HepG2 (cell line): ENCODE data around the gene TRAF3. TPM values are rescaled to one million over a fixed set of nuclear protein-coding genes. Genes with fewer than 3 reads are reported as not detected.

Source experiments
- ATAC-seq: fragments of 200-7000 bp; cut with Tn5 transposase; 3 replicates; pipeline ENCODE4 v1.9.1; 2020; ENCODE audit warnings: mild to moderate bottlenecking, moderate library complexity
- BruUV-seq: library from RNA; stranded (reverse); fragments of 400-500 nt; replicated peaks from 2 replicates; lab custom pipeline; 2021; lab: Mats Ljungman, UMichigan
- CTCF ChIA-PET: fragments of 300-600 bp; formaldehyde crosslinking; extraction: SDS; loops from one replicate; lab custom pipeline; 2021; ENCODE audit warnings: low total read pairs, inconsistent platforms, low intra/inter-chr PET ratio; lab: Yijun Ruan, JAX
- POLR2A ChIA-PET: fragments of 350-600 bp; sonication (Branson Sonifier 250); formaldehyde crosslinking; loops from one replicate; lab custom pipeline; 2020; ENCODE audit warnings: antibody characterized with exemption, inconsistent platforms; lab: Yijun Ruan, JAX
- DNase-seq: peaks from one replicate; pipeline ENCODE4 v3.0.0-alpha.2; 2015; ENCODE audit warnings: low spot score
- FAIRE-seq: peaks from 3 replicates; lab custom pipeline; 2011; peaks lifted over from hg19 to GRCh38; lab: Jason Lieb, UNC
- H2AFZ ChIP-seq: one replicate; pipeline ENCODE4 v1.6.1; 2011; ENCODE audit warnings: low read length, inconsistent platforms
- H3K27ac ChIP-seq: fragments of 300-600 bp; 3 replicates; pipeline ENCODE4 v1.8.0; 2011; ENCODE audit warnings: mixed run types, mild to moderate bottlenecking, mixed read lengths, low read length, inconsistent platforms; ENCODE audit not compliant: insufficient read depth; ENCODE audit errors: extremely low read length
- H3K27me3 ChIP-seq, 2 experiments: fragments of 200-600 bp in 1 of 2; 2 replicates in 1 of 2; 3 replicates in 1 of 2; pipeline versions ENCODE4 v1.6.0 to v1.8.0; 2011; ENCODE audit warnings: low read length in 2 of 2, mild to moderate bottlenecking in 2 of 2, moderate library complexity in 2 of 2, inconsistent platforms in 1 of 2; ENCODE audit not compliant: insufficient read depth in 2 of 2, control insufficient read depth in 1 of 2
- H3K36me3 ChIP-seq, 2 experiments: fragments of 200-600 bp in 1 of 2; replicated peaks in 1 of 2; 2 replicates in 1 of 2; 3 replicates in 1 of 2; pipeline versions ENCODE4 v1.5.1 to v1.8.0; 2011; ENCODE audit warnings: low read length in 2 of 2, inconsistent platforms in 1 of 2; ENCODE audit not compliant: insufficient read depth in 2 of 2, control insufficient read depth in 1 of 2
- H3K4me1 ChIP-seq: 2 replicates; pipeline ENCODE4 v1.5.1; 2012; ENCODE audit warnings: low read length, inconsistent platforms; ENCODE audit not compliant: insufficient read depth
- H3K4me2 ChIP-seq: 2 replicates; pipeline ENCODE4 v1.6.0; 2011; ENCODE audit warnings: low read depth, low read length, inconsistent platforms
- H3K4me3 ChIP-seq, 3 experiments: fragments of 200-600 bp in 1 of 3; sonication (generic), shearing (Covaris generic) in 1 of 3; replicated peaks in 1 of 3; 2 replicates each; pipeline ENCODE4 v1.5.1; 2011 to 2016; ENCODE audit warnings: low read length in 3 of 3, inconsistent platforms in 2 of 3, low read depth in 2 of 3, mild to moderate bottlenecking in 2 of 3, control low read depth in 1 of 3, mixed read lengths in 1 of 3; ENCODE audit not compliant: insufficient read depth in 1 of 3
- H3K79me2 ChIP-seq: one replicate; pipeline ENCODE4 v1.6.1; 2011; ENCODE audit warnings: low read length, inconsistent platforms; ENCODE audit not compliant: insufficient read depth
- H3K9ac ChIP-seq: 2 replicates; pipeline ENCODE4 v1.6.0; 2011; ENCODE audit warnings: mild to moderate bottlenecking, low read depth, low read length, inconsistent platforms; ENCODE audit not compliant: insufficient read depth
- H3K9me3 ChIP-seq: 2 replicates; pipeline ENCODE4 v1.5.1; 2012; ENCODE audit warnings: mild to moderate bottlenecking, low read length
- H4K20me1 ChIP-seq: 2 replicates; pipeline ENCODE4 v1.6.0; 2011; ENCODE audit warnings: inconsistent platforms, mild to moderate bottlenecking, low read length, moderate library complexity; ENCODE audit not compliant: insufficient read depth
- ATAD3A ChIP-seq: sonication (generic); formaldehyde crosslinking; IDR thresholded peaks from 2 replicates; pipeline ENCODE4 v1.4.0; 2020; ENCODE audit warnings: missing genetic modification reagents
- HMG20B ChIP-seq: conservative IDR thresholded peaks from 2 replicates; pipeline ENCODE4 v1.6.1; 2016; ENCODE audit warnings: missing genetic modification reagents, missing compliant biosample characterization
- HMGA1 ChIP-seq: sonication (generic); formaldehyde crosslinking; conservative IDR thresholded peaks from 2 replicates; pipeline ENCODE4 v1.4.0; 2020; ENCODE audit warnings: missing genetic modification reagents
- HMGXB4 ChIP-seq, 2 experiments: sonication (generic) in 1 of 2; formaldehyde crosslinking in 1 of 2; IDR thresholded peaks; 2 replicates each; pipeline versions ENCODE4 v1.4.0 to v1.6.1; 2018 to 2020; ENCODE audit warnings: missing genetic modification reagents in 2 of 2, borderline replicate concordance in 1 of 2, low read depth in 1 of 2, mild to moderate bottlenecking in 1 of 2, missing biosample characterization in 1 of 2
- IRF2 ChIP-seq: IDR thresholded peaks from 2 replicates; pipeline ENCODE4 v1.6.1; 2018; ENCODE audit warnings: missing genetic modification reagents, missing compliant biosample characterization
- MTERF4 ChIP-seq: sonication (generic); formaldehyde crosslinking; IDR thresholded peaks from 2 replicates; pipeline ENCODE4 v1.8.0; 2023; ENCODE audit warnings: mild to moderate bottlenecking, missing genetic modification reagents
- RFX1 ChIP-seq: fragments of 450-650 bp; IDR thresholded peaks from 2 replicates; pipeline ENCODE4 v1.6.1; 2017
- UBTF ChIP-seq: sonication (generic); formaldehyde crosslinking; IDR thresholded peaks from 2 replicates; pipeline ENCODE4 v1.4.0; 2020; ENCODE audit warnings: mild to moderate bottlenecking, missing genetic modification reagents
- ZBTB1 ChIP-seq: sonication (generic); formaldehyde crosslinking; IDR thresholded peaks from 2 replicates; pipeline ENCODE4 v1.4.0; 2020; ENCODE audit warnings: missing genetic modification reagents, borderline replicate concordance
- ZFAT ChIP-seq: sonication (generic); formaldehyde crosslinking; conservative IDR thresholded peaks from 2 replicates; pipeline ENCODE4 v1.8.1; 2023; ENCODE audit warnings: missing genetic modification reagents, inconsistent platforms
- ZFP36 ChIP-seq: fragments of 150-350 bp; IDR thresholded peaks from 2 replicates; pipeline ENCODE4 v1.6.1; 2018; ENCODE audit warnings: borderline replicate concordance, low read length, low read depth; ENCODE audit not compliant: partially characterized antibody
- ZIK1 ChIP-seq: sonication (generic); formaldehyde crosslinking; IDR thresholded peaks from 2 replicates; pipeline ENCODE4 v1.5.0; 2020; ENCODE audit warnings: mild to moderate bottlenecking, low read depth, missing genetic modification reagents, borderline replicate concordance
- ZMYM4 ChIP-seq: sonication (generic); formaldehyde crosslinking; IDR thresholded peaks from 2 replicates; pipeline ENCODE4 v1.8.1; 2023; ENCODE audit warnings: mild to moderate bottlenecking, missing genetic modification reagents
- ZNF121 ChIP-seq: sonication (generic); formaldehyde crosslinking; IDR thresholded peaks from 2 replicates; pipeline ENCODE4 v1.5.0; 2020; ENCODE audit warnings: mild to moderate bottlenecking, missing genetic modification reagents
- ZNF510 ChIP-seq: sonication (generic); formaldehyde crosslinking; IDR thresholded peaks from 2 replicates; pipeline ENCODE4 v1.4.0; 2020; ENCODE audit warnings: low read depth, mild to moderate bottlenecking, missing genetic modification reagents
- ZNF558 ChIP-seq: sonication (generic); formaldehyde crosslinking; IDR thresholded peaks from 2 replicates; pipeline ENCODE4 v1.9.0; 2022; ENCODE audit warnings: mild to moderate bottlenecking, missing genetic modification reagents, borderline replicate concordance
- ZNF615 ChIP-seq: sonication (generic); formaldehyde crosslinking; IDR thresholded peaks from 2 replicates; pipeline ENCODE4 v1.5.0; 2020; ENCODE audit warnings: mild to moderate bottlenecking, missing genetic modification reagents, borderline replicate concordance
- WGBS: methylation state at CpG from one replicate; pipeline ENCODE4 v1.1.6; 2017; ENCODE audit warnings: low lambda C conversion rate; 5-methylcytosine and 5-hydroxymethylcytosine counted together
- in situ Hi-C: cut with HindIII; loops from 2 replicates; pipeline ENCODE4 v1.10.0; 2017; ENCODE audit warnings: low pct_unique_long_range_greater_than_20kb; ENCODE audit not compliant: extremely low pct_ligation_motif_present
- intact Hi-C: fragments of 100-400 bp; cut with micrococcal nuclease; formaldehyde crosslinking; loops from one replicate; pipeline ENCODE4 v1.10.0; 2022; ENCODE audit not compliant: unreplicated experiment
- polyA plus RNA-seq, 8 experiments: library from polyadenylated mRNA; depleted of rRNA in 3 of 8; stranded (reverse) in 7 of 8; unstranded in 1 of 8; fragments of >200 nt; fragmentation: Illumina TruSeq in 4 of 8; extraction: Trizol in 4 of 8; gene quantifications; 2 replicates each; pipeline versions ENCODE4 v1.2.1 to v1.2.3, GENCODE V29; 2011 to 2016; ENCODE audit warnings: low read depth in 4 of 8, missing spikeins in 1 of 8, mixed read lengths in 1 of 8; ENCODE audit not compliant: insufficient read depth in 1 of 8
- total RNA-seq, 5 experiments: library from RNA; depleted of rRNA; stranded (reverse); fragments of >200 nt; fragmentation: Illumina TruSeq; extraction: Trizol; gene quantifications; 2 replicates each; pipeline ENCODE4 v1.2.3, GENCODE V29; 2016; ENCODE audit warnings: low read depth in 1 of 5

Gene TRAF3
- total and polyA plus RNA-seq, 2 of the 13 experiments (the other 11 are each of a cell fraction or from before 2014, with no cell fraction given) = 6.9 to 12.2 TPM

- no peak overlapping the region for H2AFZ ChIP-seq
- WGBS = 0% methylated on average over 3 of the region's 53 CpGs
- ChIA-PET POLR2A (interaction anchor here (1.0 kb wide), 2 partner anchors 49 to 399 kb away, joined by 3 read pairs; no protein-coding TSS in a partner anchor), CTCF (no interaction called here)
- H3K9me3 ChIP-seq = 0 out of 2 replicates have a peak, but pooled peaks cover 5% of the 10 kb centered on the region
- no TSS peak for BruUV-seq
- peak; percentile 20 for DNase-seq
- no peaks in the 10 kb centered on the region for H3K79me2 ChIP-seq
- peak overlapping the region; percentile 74 for H3K27ac ChIP-seq
- H3K27me3 ChIP-seq = no peaks in the 10 kb centered on the region
- ATAC-seq = peak; percentile 64
- H3K4me1 ChIP-seq = peaks cover 22% of the 10 kb centered on the region
- no peaks in the 10 kb centered on the region for H4K20me1 ChIP-seq
- intact Hi-C loops = loop anchor here (5.0 kb wide), 1 partner anchor 231 kb away; no protein-coding TSS in a partner anchor
- H3K9ac ChIP-seq = peak overlapping the region; percentile 81
- H3K4me3 ChIP-seq = peak overlapping the region; percentile 90 to 94 (median 92)
- peak overlapping the region; percentile 89 for H3K4me2 ChIP-seq
- in situ Hi-C loops = no loop called here
- no peak for FAIRE-seq
- H3K36me3 ChIP-seq = no peaks in the 10 kb centered on the region
- TF ChIP-seq ZFP36 = peak; percentile 30
- TF ChIP-seq ZNF558 (CRISPR knock-in tag) = 0 out of 2 replicates have a peak, but pooled peaks have one; percentile 11
- TF ChIP-seq ZIK1 (CRISPR knock-in tag) = peak; percentile 8; the same call in 1 of the 2 replicates
- TF ChIP-seq UBTF (CRISPR knock-in tag) = no peak
- TF ChIP-seq ZMYM4 (CRISPR knock-in tag) = no peak
- peak; percentile 6; the same call in 1 of the 2 replicates for TF ChIP-seq MTERF4 (CRISPR knock-in tag)
- TF ChIP-seq ZBTB1 (CRISPR knock-in tag) = no peak
- 0 out of 2 replicates have a peak, but pooled peaks have one; percentile 33 for TF ChIP-seq ZNF121 (CRISPR knock-in tag)
- peak; percentile 14; the same call in 1 of the 2 replicates for TF ChIP-seq ZNF510 (CRISPR knock-in tag)
- TF ChIP-seq HMG20B (CRISPR knock-in tag) = no peak
- no peak for TF ChIP-seq RFX1
- TF ChIP-seq IRF2 (CRISPR knock-in tag) = no peak
- TF ChIP-seq ZFAT (CRISPR knock-in tag) = 0 out of 2 replicates have a peak, but pooled peaks have one; percentile 4
- TF ChIP-seq ATAD3A (CRISPR knock-in tag) = no peak
- no peak for TF ChIP-seq HMGA1 (CRISPR knock-in tag)
- no peak for TF ChIP-seq ZNF615 (CRISPR knock-in tag)
- TF ChIP-seq HMGXB4 (CRISPR knock-in tag; IDR thresholded peaks at IDR 0.05; ENCODE audit: borderline replicate concordance in 1 of 2, low read depth in 1 of 2) = 0 out of 4 replicates have a peak, but pooled peaks of 1 of the 2 experiments have one; percentile 1
Observed at GRCh38 chr14:102923201-102923924, 146.1 kb downstream of the TRAF3 start.
